NCI-H748 (cell line): ENCODE measurements around the gene KY.

Source experiments
- DNase-seq: peaks from one replicate; lab custom pipeline; 2025; ENCODE audit not compliant: unreplicated experiment; lab: John Stamatoyannopoulos, UW

The KY gene, protein sequence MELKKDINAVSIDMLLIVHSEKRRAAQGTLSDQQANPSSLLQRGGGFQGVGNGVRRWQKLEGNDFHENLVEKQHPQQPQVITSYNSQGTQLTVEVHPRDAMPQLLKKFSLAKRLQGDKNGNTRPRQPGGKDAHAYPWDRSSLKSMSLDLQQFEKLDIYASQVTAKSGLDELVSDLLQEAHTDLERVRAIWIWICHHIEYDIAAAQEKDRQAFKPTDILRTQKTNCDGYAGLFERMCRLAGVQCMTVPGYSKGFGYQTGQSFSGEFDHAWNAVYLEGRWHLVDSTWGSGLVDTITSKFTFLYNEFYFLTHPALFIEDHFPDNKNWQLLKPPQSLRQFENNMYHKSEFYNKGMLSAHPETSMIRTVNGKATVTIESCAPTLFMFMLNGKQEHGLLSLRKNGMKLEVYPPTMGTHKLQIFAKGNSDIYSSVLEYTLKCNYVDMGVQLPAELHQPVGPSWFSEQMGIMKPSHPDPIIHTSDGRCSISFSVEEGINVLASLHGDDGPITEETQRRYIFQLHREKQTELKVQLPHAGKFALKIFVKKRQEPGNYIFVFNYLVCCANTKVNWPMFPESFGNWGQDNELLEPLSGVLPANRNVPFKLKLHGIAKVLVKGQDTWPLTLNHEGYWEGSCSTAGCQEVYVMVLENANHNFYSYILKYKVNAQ

DNA sequence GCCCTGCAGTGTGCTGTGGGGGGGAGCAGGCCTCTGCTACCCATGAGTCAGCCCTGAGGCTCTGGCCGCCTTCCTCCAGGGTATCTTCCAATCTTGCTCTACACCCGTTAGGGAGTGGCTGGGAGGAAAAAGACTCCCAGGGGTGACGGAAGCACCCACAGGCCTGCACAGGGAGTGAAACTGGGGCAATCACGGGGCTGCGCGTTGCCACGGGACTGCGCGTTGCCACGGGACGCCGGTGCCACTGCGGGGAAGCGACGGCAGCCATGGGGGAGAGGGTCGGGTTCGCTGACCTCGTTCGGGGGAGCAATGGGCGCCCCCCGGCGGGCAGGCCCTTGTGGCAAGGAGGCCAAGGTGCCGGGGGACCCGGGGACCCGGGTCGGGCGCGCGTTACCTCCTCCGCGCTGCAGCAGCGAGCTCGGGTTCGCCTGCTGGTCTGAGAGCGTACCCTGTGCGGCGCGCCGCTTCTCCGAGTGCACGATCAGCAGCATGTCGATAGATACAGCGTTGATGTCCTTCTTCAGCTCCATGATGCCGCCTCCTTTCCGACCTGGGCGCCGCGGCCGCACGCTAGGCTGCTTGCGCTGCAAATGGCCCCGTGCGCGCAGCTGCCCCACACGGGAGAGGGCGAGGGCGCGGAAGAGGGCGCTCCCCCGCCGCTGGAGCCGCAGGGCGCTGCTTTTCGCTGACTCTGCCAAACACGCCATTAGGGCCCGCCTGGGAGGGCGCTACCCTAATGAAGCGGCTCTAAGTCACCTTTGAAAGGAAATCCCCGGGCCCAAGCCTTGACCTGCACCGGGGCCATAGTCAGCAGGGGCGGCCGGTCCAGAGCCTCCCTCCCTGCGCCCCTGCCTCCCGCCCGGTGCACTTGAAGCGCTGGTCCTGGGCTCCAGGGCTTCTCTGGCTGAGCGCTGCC is at the start of gene KY:
Gene KY, minus strand, starts transcription at position 592 of the 916 bp plus-strand sequence. Its CDS starts 62 bp downstream, at position 530.
- peak; percentile 75 for DNase-seq

GRCh38 chr3:134699721-134700120 is 48.9 kb upstream of the KY start:
- DNase-seq, result no peak

DNA sequence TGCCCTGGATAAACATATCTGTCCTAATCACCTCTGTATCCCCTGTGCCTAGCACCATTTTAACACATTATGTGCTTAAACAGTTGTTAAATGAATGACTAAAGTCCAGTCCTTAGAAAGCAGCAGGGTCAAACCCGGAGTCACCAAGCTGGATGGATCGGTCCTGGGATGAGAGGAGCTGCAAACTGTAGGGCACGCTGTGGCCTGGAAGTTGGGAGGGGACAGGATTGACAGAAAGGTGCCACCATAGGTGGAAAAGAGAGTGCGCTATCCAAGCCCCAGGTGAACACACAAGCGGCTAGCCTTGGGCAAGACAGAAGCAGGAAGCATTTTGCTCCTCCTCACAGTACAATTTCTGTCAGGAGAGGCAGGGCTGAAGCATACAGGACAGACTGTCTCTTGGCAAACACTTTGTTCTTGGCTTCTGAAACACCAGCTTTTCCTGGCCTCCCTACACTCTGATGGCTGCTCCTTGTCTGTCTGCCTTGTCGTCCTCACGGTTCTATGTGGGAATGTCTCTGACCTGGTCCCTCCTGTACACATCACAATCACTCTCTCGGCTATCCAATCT is 48.4 kb upstream of the KY start:
- DNase-seq, result no peak

DNA sequence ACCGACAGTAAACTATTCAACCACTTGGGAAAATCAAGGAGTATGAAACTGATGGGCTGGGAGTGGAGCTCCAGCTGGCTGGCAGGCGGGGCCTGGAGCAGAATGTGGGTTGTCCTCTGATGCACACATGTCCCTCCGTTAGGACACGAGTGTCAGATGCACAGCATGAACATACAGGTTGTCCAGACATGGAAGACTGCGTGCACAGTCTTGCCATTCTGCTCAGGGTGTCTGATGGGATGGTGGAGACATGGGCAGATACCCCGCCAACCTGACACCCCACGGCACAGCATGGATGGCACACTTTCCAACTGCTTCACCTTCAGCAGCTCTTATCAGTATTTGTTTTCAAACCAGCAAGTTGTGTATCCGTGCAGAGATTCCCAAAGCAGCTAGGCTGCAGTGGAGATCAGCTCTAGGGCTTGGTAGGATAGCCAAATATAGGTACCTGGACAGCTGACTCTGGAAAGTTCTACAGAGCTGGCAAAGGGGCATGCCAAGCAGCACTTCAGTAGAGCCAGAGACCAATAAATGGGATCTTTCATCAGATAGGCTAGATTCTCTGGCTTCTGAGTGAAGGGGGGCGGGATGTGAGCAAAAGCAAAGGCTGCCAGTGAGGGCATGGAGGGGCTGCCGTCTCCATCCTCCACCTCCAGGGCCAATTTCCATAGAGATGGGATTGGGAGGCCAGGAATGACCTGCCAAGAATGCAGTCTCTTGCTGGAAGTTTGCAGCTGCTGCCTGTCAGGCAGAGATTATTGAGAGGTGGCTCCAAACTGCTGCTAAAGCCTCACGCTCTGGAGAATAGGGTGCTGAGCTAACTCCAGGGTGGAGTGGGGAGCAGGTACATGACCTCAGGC is 47.2 kb upstream of the KY start:
- no peak for DNase-seq

DNA sequence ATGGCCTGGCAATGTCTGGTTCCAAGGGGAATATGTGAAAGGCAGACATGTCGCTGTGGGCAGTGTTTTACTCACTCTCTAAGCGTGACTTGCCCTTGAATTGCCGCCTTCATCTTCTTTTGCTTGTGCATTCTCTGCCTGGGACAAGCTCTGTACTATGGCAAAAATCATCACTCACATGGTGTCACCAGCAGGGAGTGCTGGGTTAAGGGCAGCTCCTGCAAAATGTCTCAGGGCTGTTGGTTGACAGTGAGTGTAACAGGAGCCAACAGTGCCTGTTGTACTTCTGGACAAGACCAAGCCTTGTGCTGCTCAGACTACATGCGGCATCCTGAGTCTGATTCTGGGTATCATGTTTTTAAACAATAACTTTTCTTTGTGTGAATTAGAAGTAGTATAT is 45.3 kb upstream of the KY start:
- no peak for DNase-seq

GRCh38 chr3:134694946-134695543 is 44.2 kb upstream of the KY start:
- DNase-seq, result no peak

GRCh38 chr3:134694466-134694865 is 43.6 kb upstream of the KY start:
- DNase-seq, result no peak

DNA sequence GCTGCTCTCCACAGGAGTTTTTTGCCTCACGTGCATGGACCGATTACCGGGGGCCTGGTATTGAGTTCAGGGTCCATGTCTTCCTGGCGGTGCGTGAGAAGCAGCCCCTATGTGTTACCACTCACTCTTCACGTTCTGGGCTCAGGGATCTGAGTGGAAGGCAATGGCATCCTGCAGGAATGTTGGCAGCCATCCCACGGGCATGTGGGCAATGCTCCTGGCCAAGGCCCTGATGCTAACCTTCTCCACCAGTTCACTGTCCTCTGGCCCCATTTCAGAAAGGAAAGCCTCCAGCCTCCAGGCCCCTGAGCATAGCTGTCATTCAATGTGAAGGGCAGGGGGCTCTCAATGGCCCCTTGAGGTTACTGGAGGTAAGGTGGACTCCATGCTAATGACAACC is 43.0 kb upstream of the KY start:
- no peak for DNase-seq

DNA sequence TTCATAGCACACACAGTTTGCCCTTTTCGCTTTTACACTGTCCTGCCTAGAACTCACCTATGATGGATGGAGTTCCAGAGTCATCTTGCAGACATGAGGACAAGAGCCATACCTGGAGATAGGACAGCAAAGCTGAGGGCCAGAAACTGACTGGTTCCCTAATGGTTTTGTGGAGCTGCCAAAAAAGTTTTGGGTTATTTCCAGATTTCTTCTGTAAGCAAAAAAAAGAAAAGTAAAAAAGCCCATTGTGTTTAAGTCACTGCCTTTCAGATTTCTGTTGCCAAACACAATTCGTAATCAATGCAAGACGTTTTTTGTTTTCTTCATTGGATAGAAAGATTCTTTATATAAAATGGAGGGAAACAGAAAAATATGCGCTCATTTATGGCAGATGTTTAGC is 42.4 kb upstream of the KY start:
- no peak for DNase-seq

DNA sequence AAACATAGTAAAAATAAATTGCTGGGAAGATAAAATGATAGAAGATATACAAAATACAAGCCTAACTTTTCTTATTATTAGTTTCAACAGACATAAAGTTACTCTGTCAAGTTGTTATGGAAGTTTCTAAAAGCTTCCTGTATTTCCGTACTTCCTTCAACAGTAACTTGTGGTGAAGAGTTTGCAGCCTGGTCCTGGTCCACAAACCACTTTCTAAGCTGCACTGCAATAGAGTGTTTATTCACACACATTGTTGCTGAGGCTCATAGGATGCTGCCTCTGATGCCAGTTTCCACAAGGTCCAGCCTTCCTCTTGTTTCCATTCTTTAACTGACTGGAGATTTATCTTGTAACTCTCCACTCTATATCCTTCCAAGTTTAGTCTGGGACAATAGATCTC is 39.4 kb upstream of the KY start:
- no peak for DNase-seq

DNA sequence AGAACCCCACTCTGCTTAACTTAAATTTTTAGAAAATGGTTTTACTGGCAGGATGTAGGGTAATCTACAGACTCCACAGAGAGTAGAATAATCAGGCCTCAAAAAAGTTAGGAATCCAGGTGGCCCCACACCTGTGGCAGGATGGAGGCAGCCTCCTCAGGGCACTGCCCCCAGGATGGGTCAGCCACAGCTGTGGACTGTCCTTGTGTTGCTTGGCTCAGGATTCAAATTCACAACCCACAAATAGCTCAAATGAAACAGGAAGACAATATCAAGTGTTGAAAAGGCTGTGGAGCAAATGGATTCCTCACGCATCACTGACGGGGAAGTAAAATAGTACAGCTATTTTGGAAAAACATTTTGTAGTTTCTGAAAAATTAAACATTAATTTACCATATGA is 36.8 kb upstream of the KY start:
- no peak for DNase-seq

DNA sequence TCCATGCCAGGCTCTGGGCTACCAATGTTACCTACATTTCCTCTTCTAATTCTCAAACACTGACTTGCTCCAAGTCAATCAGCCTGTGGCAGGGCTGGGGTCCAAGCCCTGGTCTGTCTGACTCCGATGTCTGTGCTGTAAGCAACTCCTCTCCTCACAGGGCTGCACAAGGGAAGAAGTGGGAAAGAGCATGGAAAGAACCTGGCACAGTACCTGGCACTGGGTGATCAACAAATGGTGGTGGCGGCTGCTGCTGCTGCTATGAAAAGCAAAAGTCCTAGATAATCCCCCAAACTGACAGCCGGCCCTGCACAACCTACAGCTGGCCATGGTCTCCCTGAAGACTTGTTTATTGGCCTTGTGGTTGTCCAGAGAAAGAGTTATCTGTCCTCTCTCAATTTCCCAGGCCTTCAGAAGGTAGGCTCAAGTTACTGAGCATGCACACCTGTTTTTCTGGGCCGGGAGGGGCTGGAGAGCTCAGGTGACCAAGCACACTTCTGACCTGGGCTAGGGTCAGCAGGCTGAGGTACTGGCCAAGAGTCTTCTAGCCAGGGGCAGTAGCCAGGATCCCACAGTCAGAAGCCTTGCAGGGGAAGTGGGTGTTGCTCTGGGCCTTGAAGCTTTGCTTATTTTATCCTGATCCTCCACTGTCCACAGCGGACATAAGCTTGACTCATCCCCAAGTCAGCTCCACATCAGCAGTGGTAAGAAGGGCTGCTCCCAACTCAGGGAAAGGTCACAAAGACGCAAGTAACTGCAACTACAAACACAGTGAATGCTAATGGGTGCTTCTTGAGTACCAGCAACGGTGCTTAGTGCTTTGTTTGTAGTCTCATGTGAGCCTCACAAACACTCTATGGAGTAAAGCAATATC is 35.3 kb upstream of the KY start:
- no peak for DNase-seq

GRCh38 chr3:134682196-134682880 is 31.5 kb upstream of the KY start:
- no peak for DNase-seq

DNA sequence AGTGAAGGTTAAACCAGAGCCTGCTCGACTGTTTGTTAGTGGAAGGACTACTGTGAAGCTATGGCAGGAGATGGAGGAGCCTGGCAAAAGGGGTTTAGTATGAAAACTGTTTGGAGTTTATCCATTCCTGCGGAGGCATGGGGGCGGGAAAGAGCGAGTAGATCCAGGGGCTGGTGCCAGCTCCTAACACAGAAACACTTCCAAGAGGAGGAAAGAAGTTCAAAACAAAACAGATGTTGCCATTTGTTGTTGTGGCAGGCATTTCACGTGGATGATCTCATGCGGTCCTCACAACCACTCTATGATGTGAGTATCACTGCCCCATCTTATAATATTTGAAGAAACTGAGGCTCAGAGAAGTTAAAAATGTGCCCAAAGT is 30.7 kb upstream of the KY start:
- DNase-seq, result no peak

GRCh38 chr3:134680796-134681521 is 30.1 kb upstream of the KY start:
- DNase-seq, result no peak

GRCh38 chr3:134677987-134678308 is 27.1 kb upstream of the KY start:
- DNase-seq, result no peak

GRCh38 chr3:134677196-134677986 is 26.6 kb upstream of the KY start:
- DNase-seq, result peak; percentile 6
